ENCODE measurements around the gene IDNK.

IDNK gene

DNA sequence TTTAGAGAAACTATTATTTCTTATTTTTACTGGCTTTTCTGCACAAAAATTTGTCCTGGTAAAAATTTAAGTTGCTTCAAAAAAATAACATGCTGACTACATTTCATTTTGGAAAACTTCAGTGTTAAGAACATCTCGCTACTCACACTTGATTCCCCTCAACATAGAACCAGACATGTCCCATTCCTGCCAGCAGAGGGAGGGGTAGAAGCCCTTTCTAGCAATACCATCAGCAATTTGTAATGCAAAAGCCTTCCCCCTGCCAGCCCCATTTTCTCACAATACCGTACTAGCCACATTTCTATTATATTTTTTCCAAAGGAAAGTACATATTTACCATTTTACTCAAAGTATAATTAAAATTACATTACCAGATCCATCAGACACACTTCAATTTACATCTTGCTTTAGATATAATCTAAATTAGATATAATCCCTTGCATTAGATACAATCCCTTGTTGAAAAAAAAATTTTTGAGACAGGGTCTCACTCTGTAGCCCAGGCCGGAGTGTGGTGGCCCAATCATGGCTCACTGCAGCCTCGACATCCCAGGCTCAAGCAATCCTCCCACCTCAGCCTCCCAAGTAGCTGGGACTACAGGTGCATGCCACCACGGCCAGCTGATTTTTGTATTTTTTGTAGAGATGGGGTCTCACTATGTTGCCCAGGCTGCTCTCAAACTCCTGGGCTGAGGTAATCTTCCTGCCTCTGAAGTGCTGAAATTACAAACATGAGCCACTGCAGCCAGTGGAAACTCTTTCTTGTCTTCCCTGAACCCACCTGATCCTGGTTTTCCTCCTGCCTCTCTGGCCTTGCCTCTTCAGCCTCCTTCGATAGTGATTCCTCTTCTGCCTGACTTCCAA is 39.6 kb upstream of the IDNK start:
- no peak overlapping the region for H3K27ac ChIP-seq (replicated peaks)
- peak in 1 of 2 experiments; percentile 59 for DNase-seq (ENCODE audit: low read depth in 1 of 2, low spot score in 1 of 2)
- H3K4me3 ChIP-seq (replicated peaks; ENCODE audit: insufficient read depth, low read length), result no peak overlapping the region
- TF ChIP-seq, protein P1, sequence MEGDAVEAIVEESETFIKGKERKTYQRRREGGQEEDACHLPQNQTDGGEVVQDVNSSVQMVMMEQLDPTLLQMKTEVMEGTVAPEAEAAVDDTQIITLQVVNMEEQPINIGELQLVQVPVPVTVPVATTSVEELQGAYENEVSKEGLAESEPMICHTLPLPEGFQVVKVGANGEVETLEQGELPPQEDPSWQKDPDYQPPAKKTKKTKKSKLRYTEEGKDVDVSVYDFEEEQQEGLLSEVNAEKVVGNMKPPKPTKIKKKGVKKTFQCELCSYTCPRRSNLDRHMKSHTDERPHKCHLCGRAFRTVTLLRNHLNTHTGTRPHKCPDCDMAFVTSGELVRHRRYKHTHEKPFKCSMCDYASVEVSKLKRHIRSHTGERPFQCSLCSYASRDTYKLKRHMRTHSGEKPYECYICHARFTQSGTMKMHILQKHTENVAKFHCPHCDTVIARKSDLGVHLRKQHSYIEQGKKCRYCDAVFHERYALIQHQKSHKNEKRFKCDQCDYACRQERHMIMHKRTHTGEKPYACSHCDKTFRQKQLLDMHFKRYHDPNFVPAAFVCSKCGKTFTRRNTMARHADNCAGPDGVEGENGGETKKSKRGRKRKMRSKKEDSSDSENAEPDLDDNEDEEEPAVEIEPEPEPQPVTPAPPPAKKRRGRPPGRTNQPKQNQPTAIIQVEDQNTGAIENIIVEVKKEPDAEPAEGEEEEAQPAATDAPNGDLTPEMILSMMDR (IDR thresholded peaks at IDR 0.05; ENCODE audit: insufficient read depth, low read length), result peak; percentile 35
- no peak for TF ChIP-seq SPI1 (IDR thresholded peaks at IDR 0.05; ENCODE audit: borderline replicate concordance, low read depth)
- H3K27me3 ChIP-seq (ENCODE audit: insufficient read depth, poor library complexity, severe bottlenecking), result no peaks in the 10 kb centered on the region

DNA sequence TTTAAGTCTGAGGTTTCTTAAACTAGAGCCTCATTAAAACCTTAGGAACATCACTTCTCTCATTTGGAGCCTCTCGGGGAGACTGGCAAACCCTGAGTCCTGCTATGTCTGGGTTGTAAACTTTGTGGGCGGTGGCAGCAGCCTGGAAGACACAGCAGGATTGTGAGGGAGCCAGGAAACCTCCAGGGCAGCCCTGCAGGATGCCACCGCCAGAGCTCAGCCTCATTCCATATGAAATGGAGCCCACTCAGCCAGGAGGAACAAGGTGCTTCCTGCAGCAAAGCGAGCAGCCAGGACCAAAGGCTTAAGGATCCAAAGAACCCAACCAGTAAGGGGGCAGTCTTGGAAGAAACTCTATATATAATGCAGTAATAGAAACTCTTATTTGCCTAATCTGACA is 37.9 kb upstream of the IDNK start:
- Histone ChIP-seq H3K27ac (replicated peaks) (no peak overlapping the region), H3K27me3 (ENCODE audit: insufficient read depth, poor library complexity, severe bottlenecking) (no peaks in the 10 kb centered on the region), H3K4me3 (replicated peaks; ENCODE audit: insufficient read depth, low read length) (no peak overlapping the region)
- TF ChIP-seq, protein P2, sequence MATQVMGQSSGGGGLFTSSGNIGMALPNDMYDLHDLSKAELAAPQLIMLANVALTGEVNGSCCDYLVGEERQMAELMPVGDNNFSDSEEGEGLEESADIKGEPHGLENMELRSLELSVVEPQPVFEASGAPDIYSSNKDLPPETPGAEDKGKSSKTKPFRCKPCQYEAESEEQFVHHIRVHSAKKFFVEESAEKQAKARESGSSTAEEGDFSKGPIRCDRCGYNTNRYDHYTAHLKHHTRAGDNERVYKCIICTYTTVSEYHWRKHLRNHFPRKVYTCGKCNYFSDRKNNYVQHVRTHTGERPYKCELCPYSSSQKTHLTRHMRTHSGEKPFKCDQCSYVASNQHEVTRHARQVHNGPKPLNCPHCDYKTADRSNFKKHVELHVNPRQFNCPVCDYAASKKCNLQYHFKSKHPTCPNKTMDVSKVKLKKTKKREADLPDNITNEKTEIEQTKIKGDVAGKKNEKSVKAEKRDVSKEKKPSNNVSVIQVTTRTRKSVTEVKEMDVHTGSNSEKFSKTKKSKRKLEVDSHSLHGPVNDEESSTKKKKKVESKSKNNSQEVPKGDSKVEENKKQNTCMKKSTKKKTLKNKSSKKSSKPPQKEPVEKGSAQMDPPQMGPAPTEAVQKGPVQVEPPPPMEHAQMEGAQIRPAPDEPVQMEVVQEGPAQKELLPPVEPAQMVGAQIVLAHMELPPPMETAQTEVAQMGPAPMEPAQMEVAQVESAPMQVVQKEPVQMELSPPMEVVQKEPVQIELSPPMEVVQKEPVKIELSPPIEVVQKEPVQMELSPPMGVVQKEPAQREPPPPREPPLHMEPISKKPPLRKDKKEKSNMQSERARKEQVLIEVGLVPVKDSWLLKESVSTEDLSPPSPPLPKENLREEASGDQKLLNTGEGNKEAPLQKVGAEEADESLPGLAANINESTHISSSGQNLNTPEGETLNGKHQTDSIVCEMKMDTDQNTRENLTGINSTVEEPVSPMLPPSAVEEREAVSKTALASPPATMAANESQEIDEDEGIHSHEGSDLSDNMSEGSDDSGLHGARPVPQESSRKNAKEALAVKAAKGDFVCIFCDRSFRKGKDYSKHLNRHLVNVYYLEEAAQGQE (IDR thresholded peaks at IDR 0.05; ENCODE audit: insufficient replicate concordance, low read depth), result no peak
- TF ChIP-seq GABPA (IDR thresholded peaks at IDR 0.05; ENCODE audit: low read depth) (no peak), SPI1 (IDR thresholded peaks at IDR 0.05; ENCODE audit: borderline replicate concordance, low read depth) (no peak), POLR2AphosphoS5 (IDR thresholded peaks at IDR 0.05; ENCODE audit: low read depth) (no peak)
- TF ChIP-seq, protein P1 (IDR thresholded peaks at IDR 0.05; ENCODE audit: insufficient read depth, low read length), result no peak
- no peak for DNase-seq (ENCODE audit: low read depth in 1 of 2, low spot score in 1 of 2)

DNA sequence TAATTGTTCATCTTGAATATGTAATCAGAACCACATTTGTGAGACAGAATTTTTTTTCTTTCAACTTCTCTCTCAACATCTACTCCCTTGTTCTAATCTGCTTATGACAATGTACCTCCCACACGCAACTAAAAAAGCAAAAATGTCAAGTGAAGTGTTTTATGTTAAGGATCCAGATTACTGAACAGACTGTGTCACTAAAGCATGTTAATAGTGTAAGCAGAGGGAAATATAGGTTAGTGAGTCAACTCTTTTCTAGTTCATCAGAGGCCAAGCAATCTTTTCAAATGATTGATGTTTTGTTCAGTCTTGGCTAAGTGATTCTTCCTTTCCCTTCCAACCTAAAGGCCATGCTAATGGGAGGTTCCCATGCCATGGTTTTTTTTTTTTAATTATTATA is 34.7 kb upstream of the IDNK start:
- TF ChIP-seq GABPA (IDR thresholded peaks at IDR 0.05; ENCODE audit: low read depth) (no peak), SPI1 (IDR thresholded peaks at IDR 0.05; ENCODE audit: borderline replicate concordance, low read depth) (no peak), POLR2AphosphoS5 (IDR thresholded peaks at IDR 0.05; ENCODE audit: low read depth) (no peak)
- TF ChIP-seq, protein P2 (IDR thresholded peaks at IDR 0.05; ENCODE audit: insufficient replicate concordance, low read depth), result no peak
- TF ChIP-seq, protein P1 (IDR thresholded peaks at IDR 0.05; ENCODE audit: insufficient read depth, low read length), result no peak
- H3K27me3 ChIP-seq (ENCODE audit: insufficient read depth, poor library complexity, severe bottlenecking), result no peaks in the 10 kb centered on the region
- no peak for DNase-seq (ENCODE audit: low read depth in 1 of 2, low spot score in 1 of 2)
- no peak overlapping the region for H3K4me3 ChIP-seq (replicated peaks; ENCODE audit: insufficient read depth, low read length)
- no peak overlapping the region for H3K27ac ChIP-seq (replicated peaks)

Data from HL-60 (cell line).